Measurements from ENCODE around the gene PDIA4.

Gene PDIA4

GRCh38 chr7:148978091-148978490, 50.2 kb downstream of the PDIA4 start:
- no peak for TF ChIP-seq CTCF (IDR thresholded peaks at IDR 0.05; ENCODE audit: low read depth, low read length, missing control alignments)
- in situ Hi-C loops (cut with HindIII; ENCODE audit: low sequenced_read_pairs), result no loop called here
- DNase-seq (ENCODE audit: low read depth), result no peak
- H3K4me3 ChIP-seq (ENCODE audit: low read depth, low read length), result no peak overlapping the region

- in situ Hi-C loops (cut with HindIII; ENCODE audit: low sequenced_read_pairs), result no loop called here
- no peak overlapping the region for H3K4me3 ChIP-seq (ENCODE audit: low read depth, low read length)
- DNase-seq (ENCODE audit: low read depth), result no peak
- no peak for TF ChIP-seq CTCF (IDR thresholded peaks at IDR 0.05; ENCODE audit: low read depth, low read length, missing control alignments)
These were observed 52.4 kb downstream of the PDIA4 start for GRCh38 chr7:148975896-148976295.

- no peak overlapping the region for H3K4me3 ChIP-seq (ENCODE audit: low read depth, low read length)
- no peak for TF ChIP-seq CTCF (IDR thresholded peaks at IDR 0.05; ENCODE audit: low read depth, low read length, missing control alignments)
- in situ Hi-C loops (cut with HindIII; ENCODE audit: low sequenced_read_pairs), result loop anchor here (25.0 kb wide), 1 partner anchor 386 kb away; the partner anchor contains the start of gene C7orf33
- DNase-seq (ENCODE audit: low read depth), result no peak
These were observed 55.0 kb downstream of the PDIA4 start for GRCh38 chr7:148973256-148973655.

- H3K4me3 ChIP-seq (ENCODE audit: low read depth, low read length), result no peak overlapping the region
- TF ChIP-seq CTCF (IDR thresholded peaks at IDR 0.05; ENCODE audit: low read depth, low read length, missing control alignments), result no peak
- in situ Hi-C loops (cut with HindIII; ENCODE audit: low sequenced_read_pairs), result loop anchor here (25.0 kb wide), 1 partner anchor 385 kb away; the partner anchor contains the start of gene C7orf33
- DNase-seq (ENCODE audit: low read depth), result no peak
These were observed 55.9 kb downstream of the PDIA4 start for GRCh38 chr7:148972375-148972774.

GRCh38 chr7:148967602-148968001, 60.7 kb downstream of the PDIA4 start:
- in situ Hi-C loops (cut with HindIII; ENCODE audit: low sequenced_read_pairs), result loop anchor here (10.0 to 25.0 kb wide), 2 partner anchors 380 to 463 kb away; partner anchors contain the start of gene C7orf33

GRCh38 chr7:148967032-148967372, 61.3 kb downstream of the PDIA4 start:
- no peak for TF ChIP-seq CTCF (IDR thresholded peaks at IDR 0.05; ENCODE audit: low read depth, low read length, missing control alignments)
- in situ Hi-C loops (cut with HindIII; ENCODE audit: low sequenced_read_pairs), result loop anchor here (10.0 to 25.0 kb wide), 2 partner anchors 380 to 462 kb away; partner anchors contain the start of gene C7orf33
- DNase-seq (ENCODE audit: low read depth), result no peak
- peak overlapping the region; percentile 18 for H3K4me3 ChIP-seq (ENCODE audit: low read depth, low read length)

More at GRCh38 chr7:148967602-148968001, 60.7 kb downstream of the PDIA4 start:
- no peak for TF ChIP-seq CTCF (IDR thresholded peaks at IDR 0.05; ENCODE audit: low read depth, low read length, missing control alignments)
- H3K4me3 ChIP-seq (ENCODE audit: low read depth, low read length), result no peak overlapping the region
- no peak for DNase-seq (ENCODE audit: low read depth)
